Testis (tissue), 5 donors: Measurements from ENCODE around the gene ARHGEF3. TPM values are rescaled to one million over a fixed set of nuclear protein-coding genes. Genes with fewer than 3 reads are reported as not detected.

ENCODE experiments used
- DNase-seq: peaks from one replicate; pipeline ENCODE4 v3.0.0-alpha.2; 2019
- H3K27ac ChIP-seq, 2 donors: fragments of 200-600 bp; sonication (generic); one replicate each; pipeline ENCODE4 v1.5.1; 2019
- H3K27me3 ChIP-seq: fragments of 200-600 bp; sonication (generic); one replicate; pipeline ENCODE4 v1.5.1; 2019
- H3K36me3 ChIP-seq: fragments of 200-600 bp; sonication (generic); one replicate; pipeline ENCODE4 v1.5.1; 2017; ENCODE audit warnings: low read depth; ENCODE audit errors: missing control alignments
- H3K4me1 ChIP-seq: fragments of 200-600 bp; sonication (generic); one replicate; pipeline ENCODE4 v1.5.1; 2019
- H3K4me3 ChIP-seq, 2 donors: fragments of 200-600 bp; sonication (generic); one replicate each; pipeline ENCODE4 v1.5.1; 2017 to 2019
- H3K9me3 ChIP-seq: fragments of 200-600 bp; sonication (generic); one replicate; pipeline ENCODE4 v1.5.1; 2017
- CTCF ChIP-seq, 3 experiments: fragments of 450-650 bp in 2 of 3; fragments of 200-600 bp in 1 of 3; sonication (generic) in 1 of 3; IDR thresholded peaks; one replicate each; pipeline ENCODE4 v1.5.1; 2016 to 2019; ENCODE audit warnings: antibody characterized with exemption in 3 of 3, mild to moderate bottlenecking in 2 of 3, moderate library complexity in 1 of 3
- POLR2A ChIP-seq: fragments of 450-650 bp; IDR thresholded peaks from one replicate; pipeline ENCODE4 v1.6.1; 2017; ENCODE audit warnings: antibody characterized with exemption, mild to moderate bottlenecking, moderate library complexity
- WGBS, 2 donors: methylation state at CpG; one replicate each; pipeline ENCODE4 v1.1.5; 2018; 5-methylcytosine and 5-hydroxymethylcytosine counted together
- intact Hi-C: fragments of 100-400 bp; cut with DNase I; formaldehyde crosslinking; loops from one replicate; pipeline ENCODE4 v1.15.1; 2023; ENCODE audit warnings: low total_unique reads
- long read RNA-seq, 2 donors: transcript quantifications; one replicate each; lab custom pipeline, GENCODE V29; 2026
- polyA plus RNA-seq: library from polyadenylated mRNA; stranded (reverse); fragments of 350-450 nt; fragmentation: Illumina TruSeq; extraction: RNeasy Lipid Tissue Mini Kit (QIAGEN cat#74804); gene quantifications from one replicate; pipeline ENCODE4 v1.2.3, GENCODE V29; 2014; ENCODE audit warnings: low read depth, low replicate concordance; ENCODE audit not compliant: insufficient read depth
- total RNA-seq, 2 donors: library from RNA; depleted of rRNA; stranded (reverse); fragments of >200 nt; gene quantifications; one replicate each; pipeline ENCODE4 v1.2.3, GENCODE V29; 2016

The ARHGEF3 gene
- total RNA-seq: 10 to 100 TPM; 55.1 to 72.2 TPM
- 43.1 TPM for polyA plus RNA-seq
- long read RNA-seq, donor 1, transcript ARHGEF3-201 (10 exons, 3,602 nt): major isoform, 7 of 11 reads
- long read RNA-seq, donor 1, partial matches to known transcripts: 0 of 11 reads
- long read RNA-seq, donor 1, other reads (novel, unspliced or antisense): 0 of 11 reads
- long read RNA-seq, donor 2, partial matches to known transcripts: 15 of 20 reads
- long read RNA-seq, donor 2, other reads (novel, unspliced or antisense): 0 of 20 reads

- Histone ChIP-seq H3K36me3 (no peaks in the 10 kb centered on the region), H3K27me3 (no peaks in the 10 kb centered on the region), H3K4me3 (peak within 1 kb of the TSS; percentile 55 to 74), H3K4me1 (peaks cover 5% of the 10 kb centered on the region), H3K27ac (peak within 1 kb of the TSS; percentile 68 to 81), H3K9me3 (no peaks in the 10 kb centered on the region)
- intact Hi-C loops: loop anchor here (2.0 kb wide), 1 partner anchor 187 kb away; no protein-coding TSS in a partner anchor
- WGBS, 2 donors: 1% methylated on average over 16 to 58 of the region's 60 CpGs
- peak; percentile 89 for DNase-seq
- peak in 2 of 3 experiments; percentile 9 to 13 for TF ChIP-seq CTCF (IDR thresholded peaks at IDR 0.05)
- TF ChIP-seq POLR2A: peak; percentile 82
Observed at GRCh38 chr3:56801662-56802377, at the start of gene ARHGEF3. Gene ARHGEF3 (minus strand): TSS chr3:56801949. CDS start chr3:56801798, 151 bp downstream.

GRCh38 chr3:56849698-56850097 is 47.9 kb upstream of the ARHGEF3 start:
- Histone ChIP-seq H3K4me3 (no peak overlapping the region), H3K27me3 (no peaks in the 10 kb centered on the region), H3K4me1 (peaks cover 15% of the 10 kb centered on the region), H3K27ac (peak overlapping the region; percentile 2 to 15), H3K9me3 (no peaks in the 10 kb centered on the region), H3K36me3 (no peaks in the 10 kb centered on the region)
- 58 to 70% methylated on average over 7 of the region's 7 CpGs for WGBS, 2 donors
- TF ChIP-seq CTCF (IDR thresholded peaks at IDR 0.05): no peak
- TF ChIP-seq POLR2A: no peak
- DNase-seq: no peak
- intact Hi-C loops: no loop called here

GRCh38 chr3:56845505-56845904 is 43.8 kb upstream of the ARHGEF3 start:
- Histone ChIP-seq H3K36me3 (no peaks in the 10 kb centered on the region), H3K9me3 (no peaks in the 10 kb centered on the region), H3K27me3 (no peaks in the 10 kb centered on the region), H3K4me1 (peaks cover 11% of the 10 kb centered on the region), H3K27ac (no peak overlapping the region), H3K4me3 (no peak overlapping the region)
- intact Hi-C loops: no loop called here
- 67 to 70% methylated on average over 2 of the region's 2 CpGs for WGBS, 2 donors
- DNase-seq: no peak
- TF ChIP-seq CTCF (IDR thresholded peaks at IDR 0.05): no peak

- Histone ChIP-seq H3K27me3 (no peaks in the 10 kb centered on the region), H3K4me3 (no peak overlapping the region), H3K27ac (no peak overlapping the region), H3K36me3 (no peaks in the 10 kb centered on the region), H3K9me3 (no peaks in the 10 kb centered on the region), H3K4me1 (peaks cover 11% of the 10 kb centered on the region)
- intact Hi-C loops: no loop called here
- TF ChIP-seq CTCF (IDR thresholded peaks at IDR 0.05) (no peak), POLR2A (no peak)
- DNase-seq: no peak
Observed at GRCh38 chr3:56844536-56844935, 42.8 kb upstream of the ARHGEF3 start.
